ENCODE data around the gene PIAS1. TPM values are rescaled to one million over a fixed set of nuclear protein-coding genes. Genes with fewer than 3 reads are reported as not detected.

Gene PIAS1
- total and polyA plus RNA-seq, 2 donors (not counting 3 experiments of a cell fraction or from before 2014, with no cell fraction given): 23.7 to 24.2 TPM

DNA sequence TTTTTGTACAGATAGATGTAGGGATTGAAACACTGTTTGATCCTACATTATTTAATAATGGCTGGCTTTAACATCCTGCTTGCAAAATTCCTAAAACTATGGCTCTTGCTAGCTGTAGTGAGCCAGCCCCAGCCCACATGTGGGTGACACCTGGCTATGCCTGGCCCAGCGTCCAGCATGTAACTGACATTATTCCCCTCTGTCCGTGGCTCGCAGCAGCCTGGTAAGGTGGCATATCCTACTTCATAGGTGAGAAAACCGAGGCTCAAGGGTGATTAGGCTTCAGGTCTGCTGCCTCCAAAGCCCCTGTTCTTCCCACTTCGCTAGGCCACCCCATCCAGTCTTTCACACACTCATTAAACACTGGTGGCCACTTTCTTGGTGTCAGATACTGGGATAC, 149.4 kb downstream of the PIAS1 start:
- peaks cover 15% of the 10 kb centered on the region for H3K4me1 ChIP-seq (ENCODE audit: control insufficient read depth, extremely low read depth, insufficient read depth, low read length)
- BruUV-seq (replicated peaks): no TSS peak
- no peaks in the 10 kb centered on the region for H3K27me3 ChIP-seq (ENCODE audit: control insufficient read depth in 2 of 2, insufficient read depth in 2 of 2, low read length in 2 of 2)
- FAIRE-seq: peak; percentile 28
- ChIA-PET POLR2A (no interaction called here), CTCF (no interaction called here)
- H3K79me2 ChIP-seq (ENCODE audit: control insufficient read depth, insufficient read depth, low read length): no peaks in the 10 kb centered on the region
- H2AFZ ChIP-seq (ENCODE audit: low read depth, low read length): no peak overlapping the region
- intact Hi-C loops (cut with micrococcal nuclease): no loop called here
- H3K9me3 ChIP-seq (replicated peaks; ENCODE audit: control insufficient read depth, insufficient read depth, low read length): no peaks in the 10 kb centered on the region
- H3K4me2 ChIP-seq (ENCODE audit: insufficient read depth, low read length): no peak overlapping the region
- no peak for TF ChIP-seq CTCF (IDR thresholded peaks at IDR 0.05; ENCODE audit: extremely low read depth in 1 of 2, insufficient read depth in 1 of 2, low read depth in 1 of 2, low read length in 2 of 2)
- TF ChIP-seq EZH2 (IDR thresholded peaks at IDR 0.05; ENCODE audit: borderline replicate concordance, low read depth, low read length, severe bottlenecking): no peak
- no peak for TF ChIP-seq FOS (IDR thresholded peaks at IDR 0.05; ENCODE audit: borderline replicate concordance, insufficient read depth, low read length)
- TF ChIP-seq POLR2A (IDR thresholded peaks at IDR 0.05; ENCODE audit: low read depth, low read length): no peak
- TF ChIP-seq MAX (IDR thresholded peaks at IDR 0.05; ENCODE audit: insufficient read depth, insufficient read length): no peak
- no peak for TF ChIP-seq JUN (IDR thresholded peaks at IDR 0.05; ENCODE audit: borderline replicate concordance, insufficient read depth, insufficient read length, low read depth)
- TF ChIP-seq MYC (IDR thresholded peaks at IDR 0.05; ENCODE audit: low read depth, low read length): no peak
- no peak for TF ChIP-seq POLR2AphosphoS5 (IDR thresholded peaks at IDR 0.05; ENCODE audit: insufficient read depth, low read depth, low read length)
- TF ChIP-seq GATA2 (IDR thresholded peaks at IDR 0.05; ENCODE audit: insufficient read depth, insufficient read length, low read depth, low read length): no peak
- H4K20me1 ChIP-seq (replicated peaks; ENCODE audit: control insufficient read depth, extremely low read depth, insufficient read depth, low read length): no peaks in the 10 kb centered on the region
- no peak overlapping the region for H3K9ac ChIP-seq (replicated peaks; ENCODE audit: extremely low read depth, insufficient read depth, low read length)
- no peak for DNase-seq (ENCODE audit: low read depth, low spot score)
- dilution Hi-C loops (cut with MboI; ENCODE audit: extremely low pct_ligation_motif_present, low sequenced_read_pairs): no loop called here
- H3K9me1 ChIP-seq (replicated peaks; ENCODE audit: control insufficient read depth, extremely low read depth, insufficient read depth, low read length): no peaks in the 10 kb centered on the region
- H3K27ac ChIP-seq (ENCODE audit: insufficient read depth, low read depth, low read length): no peak overlapping the region
- no peak overlapping the region for H3K4me3 ChIP-seq (replicated peaks in 1 of 3; ENCODE audit: insufficient read depth in 1 of 3, low read depth in 1 of 3, low read length in 3 of 3)
- H3K36me3 ChIP-seq (ENCODE audit: control insufficient read depth in 2 of 2, extremely low read depth in 1 of 2, insufficient read depth in 2 of 2, low read length in 2 of 2): no peaks in the 10 kb centered on the region

Measured in endothelial cell of umbilical vein (primary cell).